Measurements from ENCODE around the gene FHL1.

DNA sequence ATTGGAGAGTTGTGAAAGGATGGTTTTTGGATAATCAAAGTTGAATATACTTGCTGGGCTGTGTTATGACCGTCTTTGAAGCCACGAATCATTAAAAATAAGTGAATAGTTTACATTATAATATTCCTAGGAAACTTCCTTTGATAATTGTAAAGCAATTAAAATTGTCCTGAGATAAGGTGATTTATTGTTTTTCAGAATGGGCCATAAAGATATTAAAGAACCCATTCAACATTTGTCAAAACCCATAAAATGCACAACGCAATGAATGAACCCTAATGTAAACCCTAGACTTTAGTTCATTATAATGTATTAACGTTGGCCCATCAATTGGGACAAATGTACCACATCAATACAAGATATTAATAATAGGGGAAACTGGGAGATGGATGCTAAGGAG lies 11.4 kb downstream of the FHL1 start:
- TF ChIP-seq CTCF (IDR thresholded peaks at IDR 0.05): no peak
- no peak for TF ChIP-seq POLR2A (IDR thresholded peaks at IDR 0.05)

Measured in ovary (tissue), 3 donors.